Lung (tissue), 12 donors: ENCODE measurements around the gene PRAC1. TPM values are rescaled to one million over a fixed set of nuclear protein-coding genes. Genes with fewer than 3 reads are reported as not detected.
A peak's percentile ranks its signal among the peaks of the same experiment; 100 is the strongest.

ENCODE experiments used
- ATAC-seq: fragments of 200-7000 bp; cut with Tn5 transposase; one replicate; pipeline ENCODE4 v1.9.1; 2020; ENCODE audit warnings: moderate number of reproducible peaks; ENCODE audit not compliant: insufficient read depth, low FRiP score
- DNase-seq, 3 donors: peaks; one replicate each; pipeline ENCODE4 v3.0.0-alpha.2; 2013 to 2017
- H3K27ac ChIP-seq, 2 donors: one replicate each; pipeline ENCODE4 v1.5.1; 2013; ENCODE audit warnings: mild to moderate bottlenecking in 2 of 2, moderate library complexity in 2 of 2, control low read depth in 1 of 2, inconsistent platforms in 1 of 2, low read depth in 1 of 2, low read length in 1 of 2
- H3K27me3 ChIP-seq, 3 donors: one replicate each; pipeline ENCODE4 v1.5.1; 2013; ENCODE audit warnings: low read length in 2 of 3; ENCODE audit not compliant: control insufficient read depth in 3 of 3, insufficient read depth in 3 of 3
- H3K36me3 ChIP-seq, 4 donors: one replicate each; pipeline ENCODE4 v1.5.1; 2013; ENCODE audit warnings: low read length in 4 of 4, mild to moderate bottlenecking in 1 of 4, moderate library complexity in 1 of 4; ENCODE audit not compliant: control insufficient read depth in 4 of 4, insufficient read depth in 4 of 4
- H3K4me1 ChIP-seq, 5 donors: one replicate each; pipeline ENCODE4 v1.5.1; 2013; ENCODE audit warnings: low read length in 5 of 5, mild to moderate bottlenecking in 2 of 5, moderate library complexity in 1 of 5; ENCODE audit not compliant: control insufficient read depth in 5 of 5, insufficient read depth in 5 of 5
- H3K4me3 ChIP-seq: one replicate; pipeline ENCODE4 v1.5.1; 2013; ENCODE audit warnings: mild to moderate bottlenecking, control low read depth, moderate library complexity
- H3K9ac ChIP-seq, 2 donors: one replicate each; pipeline ENCODE4 v1.5.1; 2013; ENCODE audit warnings: low read length in 2 of 2, control low read depth in 1 of 2; ENCODE audit not compliant: insufficient read depth in 1 of 2
- H3K9me3 ChIP-seq, 4 donors: one replicate each; pipeline ENCODE4 v1.5.1; 2013; ENCODE audit warnings: low read length in 3 of 4, mild to moderate bottlenecking in 1 of 4, moderate library complexity in 1 of 4; ENCODE audit not compliant: control insufficient read depth in 4 of 4, insufficient read depth in 3 of 4
- CTCF ChIP-seq: IDR thresholded peaks from 2 replicates; pipeline ENCODE4 v1.5.1; 2012; ENCODE audit warnings: mild to moderate bottlenecking; ENCODE audit errors: control extremely low read depth, extremely low read depth
- WGBS, 2 donors: extraction: QIAGEN DNeasy Blood & Tissue Kit; methylation state at CpG; one replicate each; pipeline ENCODE4 v1.1.7; 2013; 5-methylcytosine and 5-hydroxymethylcytosine counted together
- polyA plus RNA-seq, 2 donors: library from polyadenylated mRNA; stranded (reverse); fragments of 200-250 nt; gene quantifications; one replicate each; pipeline ENCODE4 v1.2.1, GENCODE V29; 2013
- total RNA-seq, 2 donors: library from RNA; depleted of rRNA in 1 of 2; stranded (reverse); fragments of >200 nt in 1 of 2; gene quantifications; one replicate each; pipeline ENCODE4 v1.2.1, GENCODE V29; 2014 to 2021
- donor health status: control.
- donor health status: control.
- donor health status: Bipolar disorder and iron deficiency.
- donor health status: healthy.
- donor health status: DM: yes; HTN: yes; CAD: no.

The PRAC1 gene
- total and polyA plus RNA-seq, 4 donors: not detected

- peak; percentile 53 for TF ChIP-seq CTCF
- H3K27ac ChIP-seq: no peak overlapping the region
- peaks cover 0 to 23% (median 1%) of the 10 kb centered on the region in 5 donors for H3K4me1 ChIP-seq
- H3K4me3 ChIP-seq: no peak overlapping the region
- H3K36me3 ChIP-seq: no peaks in the 10 kb centered on the region
- WGBS, 2 donors: 7 to 9% methylated on average over 32 of the region's 32 CpGs
- H3K9ac ChIP-seq: no peak overlapping the region
- DNase-seq: peak; percentile 83 to 85 (median 85)
- ATAC-seq: peak; percentile 47
- peaks cover 0 to 9% (median 0%) of the 10 kb centered on the region in 4 donors for H3K9me3 ChIP-seq
- peaks cover 18 to 98% (median 97%) of the 10 kb centered on the region in 3 donors for H3K27me3 ChIP-seq
Observed at GRCh38 chr17:48724251-48725003, 2.1 kb upstream of the PRAC1 start.

GRCh38 chr17:48723423-48724250 lies 1.3 kb upstream of the PRAC1 start:
- Histone ChIP-seq H3K36me3 (no peaks in the 10 kb centered on the region), H3K9me3 (peaks cover 0 to 15% (median 0%) of the 10 kb centered on the region in 4 donors), H3K27ac (no peak overlapping the region), H3K4me1 (peaks cover 0 to 22% (median 0%) of the 10 kb centered on the region in 5 donors), H3K9ac (no peak overlapping the region), H3K27me3 (peaks cover 18 to 98% (median 98%) of the 10 kb centered on the region in 3 donors), H3K4me3 (no peak overlapping the region)
- no peak for ATAC-seq
- no peak for TF ChIP-seq CTCF
- WGBS, 2 donors: 6 to 8% methylated on average over 42 of the region's 42 CpGs
- DNase-seq: peak in 2 of 3 donors; percentile 33 to 44

DNA sequence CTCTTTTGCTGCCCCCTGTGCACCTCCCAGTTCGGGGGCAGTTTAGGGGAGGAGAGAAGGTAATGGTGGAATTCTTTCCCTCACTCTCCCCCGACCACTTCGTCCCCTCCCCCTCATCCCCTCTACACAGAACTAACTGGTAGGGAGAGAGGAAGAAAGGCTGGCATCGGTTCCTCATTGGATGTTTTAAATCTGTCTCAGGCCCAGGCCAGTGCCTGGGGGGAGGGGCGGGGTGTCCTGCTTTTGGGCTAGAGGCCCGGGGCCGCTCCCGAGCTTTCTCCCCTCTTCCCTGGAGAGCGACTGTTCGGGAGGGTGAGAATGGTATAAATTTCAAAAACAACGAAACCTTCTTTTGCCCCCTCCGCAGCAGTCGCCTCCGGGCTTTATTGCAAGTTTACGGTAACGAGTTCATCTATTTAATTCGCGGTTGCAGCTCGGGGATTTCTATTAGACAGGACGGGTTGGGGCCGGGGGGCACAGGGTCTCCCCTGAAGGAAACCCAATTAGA lies 651 bp upstream of the PRAC1 start, which contains the start of gene PRAC2:
Gene PRAC2, plus strand, starts transcription at position 271 of the 508 bp plus-strand sequence. CDS start 1,226 bp downstream, outside the sequence.
- Histone ChIP-seq H3K4me1 (peaks cover 0 to 17% (median 0%) of the 10 kb centered on the region in 5 donors), H3K4me3 (no peak within 1 kb of the TSS), H3K27me3 (peaks cover 14 to 98% (median 97%) of the 10 kb centered on the region in 3 donors), H3K9me3 (peaks cover 0 to 18% (median 0%) of the 10 kb centered on the region in 4 donors), H3K36me3 (no peaks in the 10 kb centered on the region), H3K27ac (no peak within 1 kb of the TSS), H3K9ac (no peak within 1 kb of the TSS)
- ATAC-seq: no peak
- 3 to 4% methylated on average over 21 of the region's 21 CpGs for WGBS, 2 donors
- TF ChIP-seq CTCF: no peak
- no peak for DNase-seq
